NOMO-1 treated with DMSO at 0.1 percent for 48 hours (cell line): Measurements from ENCODE around the gene OR52J3.

Experiments used
- DNase-seq: peaks from one replicate; lab custom pipeline; 2025; ENCODE audit not compliant: unreplicated experiment; lab: John Stamatoyannopoulos, UW

OR52J3 gene

GRCh38 chr11:5092821-5093585, 46.7 kb downstream of the OR52J3 start:
- no peak for DNase-seq

GRCh38 chr11:5096011-5096410, 49.7 kb downstream of the OR52J3 start:
- no peak for DNase-seq
